Measurements from ENCODE around the gene BRI3. TPM values are rescaled to one million over a fixed set of nuclear protein-coding genes. Genes with fewer than 3 reads are reported as not detected.
A peak's percentile ranks its signal among the peaks of the same experiment; 100 is the strongest.

BRI3 gene
- total and polyA plus RNA-seq, 2 of the 13 experiments (the other 11 are each of a cell fraction or from before 2014, with no cell fraction given), result 54.0 to 103 TPM

- in situ Hi-C loops (cut with HindIII; ENCODE audit: extremely low pct_ligation_motif_present, low pct_unique_long_range_greater_than_20kb) (loop anchor here (5.0 kb wide), 1 partner anchor 135 kb away; no protein-coding TSS in a partner anchor), intact Hi-C loops (cut with micrococcal nuclease; ENCODE audit: unreplicated experiment) (no loop called here)
- Histone ChIP-seq H4K20me1 (ENCODE audit: insufficient read depth, low read length) (peaks cover 21% of the 10 kb centered on the region; the same call in 1 of the 2 replicates), H3K27me3 (ENCODE audit: control insufficient read depth in 1 of 2, insufficient read depth in 2 of 2, low read length in 2 of 2) (no peaks in the 10 kb centered on the region; a peak in 1 of 5 replicates), H3K4me1 (ENCODE audit: insufficient read depth, low read length) (peaks cover 76% of the 10 kb centered on the region), H3K4me3 (replicated peaks in 1 of 3; ENCODE audit: insufficient read depth in 1 of 3, low read depth in 2 of 3, low read length in 3 of 3) (peak overlapping the region; percentile 65 to 85 (median 77)), H3K9ac (ENCODE audit: insufficient read depth, low read depth, low read length) (peak overlapping the region; percentile 89), H3K27ac (ENCODE audit: extremely low read length, insufficient read depth, low read length) (peak overlapping the region; percentile 68), H3K4me2 (ENCODE audit: low read depth, low read length) (peak overlapping the region; percentile 92), H3K9me3 (ENCODE audit: low read length) (no peaks in the 10 kb centered on the region), H3K36me3 (replicated peaks in 1 of 2; ENCODE audit: control insufficient read depth in 1 of 2, insufficient read depth in 2 of 2, low read length in 2 of 2) (peaks cover 0 to 1% of the 10 kb centered on the region in 2 experiments; a peak in 2 of 5 replicates), H2AFZ (ENCODE audit: low read length) (no peak overlapping the region), H3K79me2 (ENCODE audit: insufficient read depth, low read length) (peaks cover 42% of the 10 kb centered on the region)
- DNase-seq (ENCODE audit: low spot score), result no peak
- FAIRE-seq, result no peak
- WGBS (ENCODE audit: low lambda C conversion rate), result 0% methylated on average over 2 of the region's 77 CpGs
- ChIA-PET POLR2A (interaction anchor here (1.1 kb wide), 1 partner anchor 12 kb away, joined by 3 read pairs; no protein-coding TSS in a partner anchor), CTCF (ENCODE audit: low intra/inter-chr PET ratio, low total read pairs) (no interaction called here)
- BruUV-seq (replicated peaks), result no TSS peak
- no peak for ATAC-seq
- TF ChIP-seq, protein P1, sequence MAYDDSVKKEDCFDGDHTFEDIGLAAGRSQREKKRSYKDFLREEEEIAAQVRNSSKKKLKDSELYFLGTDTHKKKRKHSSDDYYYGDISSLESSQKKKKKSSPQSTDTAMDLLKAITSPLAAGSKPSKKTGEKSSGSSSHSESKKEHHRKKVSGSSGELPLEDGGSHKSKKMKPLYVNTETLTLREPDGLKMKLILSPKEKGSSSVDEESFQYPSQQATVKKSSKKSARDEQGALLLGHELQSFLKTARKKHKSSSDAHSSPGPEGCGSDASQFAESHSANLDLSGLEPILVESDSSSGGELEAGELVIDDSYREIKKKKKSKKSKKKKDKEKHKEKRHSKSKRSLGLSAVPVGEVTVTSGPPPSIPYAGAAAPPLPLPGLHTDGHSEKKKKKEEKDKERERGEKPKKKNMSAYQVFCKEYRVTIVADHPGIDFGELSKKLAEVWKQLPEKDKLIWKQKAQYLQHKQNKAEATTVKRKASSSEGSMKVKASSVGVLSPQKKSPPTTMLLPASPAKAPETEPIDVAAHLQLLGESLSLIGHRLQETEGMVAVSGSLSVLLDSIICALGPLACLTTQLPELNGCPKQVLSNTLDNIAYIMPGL (CRISPR knock-in tag; IDR thresholded peaks at IDR 0.05; ENCODE audit: borderline replicate concordance in 1 of 2, low read depth in 1 of 2), result 0 out of 4 replicates have a peak, but pooled peaks of 1 of the 2 experiments have one; percentile 11
- TF ChIP-seq AGO2 (optimal IDR thresholded peaks at IDR 0.05; ENCODE audit: low read depth, low read length), result peak; percentile 74
- peak; percentile 29; the same call in 1 of the 2 replicates for TF ChIP-seq KDM5B (CRISPR knock-in tag; IDR thresholded peaks at IDR 0.05; ENCODE audit: borderline replicate concordance)
- TF ChIP-seq ZGPAT (CRISPR knock-in tag; IDR thresholded peaks at IDR 0.05), result 0 out of 2 replicates have a peak, but pooled peaks have one; percentile 23
- TF ChIP-seq RBFOX2 (IDR thresholded peaks at IDR 0.05; ENCODE audit: low read depth, low read length), result peak; percentile 68
- TF ChIP-seq NFKB2 (CRISPR knock-in tag; IDR thresholded peaks at IDR 0.05; ENCODE audit: borderline replicate concordance), result peak; percentile 51; the same call in 1 of the 2 replicates
- peak; percentile 63 for TF ChIP-seq ZNF777 (CRISPR knock-in tag; IDR thresholded peaks at IDR 0.05)
- no peak for TF ChIP-seq ATF5 (CRISPR knock-in tag; IDR thresholded peaks at IDR 0.05; ENCODE audit: low read depth)
- TF ChIP-seq MYNN (CRISPR knock-in tag; IDR thresholded peaks at IDR 0.05; ENCODE audit: low read depth), result no peak
- 0 out of 2 replicates have a peak, but pooled peaks have one; percentile 26 for TF ChIP-seq ZNF280D (CRISPR knock-in tag; IDR thresholded peaks at IDR 0.05)
- TF ChIP-seq ZNF564 (CRISPR knock-in tag; IDR thresholded peaks at IDR 0.05), result peak; percentile 46; the same call in 1 of the 2 replicates
Measured at GRCh38 chr7:98281757-98282606, 496 bp downstream of the BRI3 start.
